IMR-90 (cell line): Measurements from ENCODE around the gene HCK.

Source experiments
- CTCF ChIP-seq: conservative IDR thresholded peaks from 2 replicates; pipeline ENCODE4 v1.5.1; 2012; ENCODE audit warnings: mild to moderate bottlenecking, low read depth, low read length, improper control_type of control experiment
- MXI1 ChIP-seq: IDR thresholded peaks from 2 replicates; pipeline ENCODE4 v1.6.1; 2012; ENCODE audit warnings: low read depth, mild to moderate bottlenecking, low read length, moderate library complexity, borderline replicate concordance
- NFE2L2 ChIP-seq: fragments of 150-350 bp; IDR thresholded peaks from 2 replicates; pipeline ENCODE4 v1.6.1; 2016; ENCODE audit warnings: low read depth, mild to moderate bottlenecking, low read length
- RFX5 ChIP-seq: IDR thresholded peaks from 2 replicates; pipeline ENCODE4 v1.8.0; 2012; ENCODE audit warnings: low read depth, mild to moderate bottlenecking, low read length, moderate library complexity
- USF2 ChIP-seq: fragments of 150-350 bp; IDR thresholded peaks from 2 replicates; pipeline ENCODE4 v1.6.1; 2017; ENCODE audit warnings: mild to moderate bottlenecking, antibody characterized with exemption, low read length, low read depth

- TF ChIP-seq MXI1 (peak; percentile 58; the same call in 1 of the 2 replicates), CTCF (no peak), RFX5 (no peak), USF2 (peak; percentile 66; the same call in 1 of the 2 replicates), NFE2L2 (no peak)
Observed at GRCh38 chr20:32109392-32110172, 57.5 kb downstream of the HCK start, which contains the start of gene TM9SF4.
